ENCODE data around the gene RASGRP1. TPM values are rescaled to one million over a fixed set of nuclear protein-coding genes. Genes with fewer than 3 reads are reported as not detected.

Gene RASGRP1
- total RNA-seq, 1 donor from 2014 or later: 0.44 TPM

DNA sequence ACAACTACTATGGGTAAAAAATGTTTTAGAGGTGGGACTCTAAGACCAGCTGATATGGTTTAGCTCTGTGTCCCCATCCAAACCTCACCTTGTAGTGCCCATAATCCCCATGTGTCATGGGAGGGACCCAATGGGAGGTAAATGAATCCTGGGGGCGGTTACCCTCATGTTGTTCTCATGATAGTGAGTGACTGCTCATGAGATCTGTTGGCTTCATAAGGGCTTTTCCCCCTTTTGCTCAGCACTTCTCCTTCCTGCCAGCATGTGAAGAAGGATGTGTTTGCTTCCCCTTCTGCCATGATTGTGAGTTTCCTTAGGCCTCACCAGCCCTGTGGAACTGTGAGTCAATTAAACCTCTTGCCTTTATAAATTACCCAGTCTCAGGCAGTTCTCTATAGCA is 65.0 kb downstream of the RASGRP1 start:
- TF ChIP-seq, protein P1, sequence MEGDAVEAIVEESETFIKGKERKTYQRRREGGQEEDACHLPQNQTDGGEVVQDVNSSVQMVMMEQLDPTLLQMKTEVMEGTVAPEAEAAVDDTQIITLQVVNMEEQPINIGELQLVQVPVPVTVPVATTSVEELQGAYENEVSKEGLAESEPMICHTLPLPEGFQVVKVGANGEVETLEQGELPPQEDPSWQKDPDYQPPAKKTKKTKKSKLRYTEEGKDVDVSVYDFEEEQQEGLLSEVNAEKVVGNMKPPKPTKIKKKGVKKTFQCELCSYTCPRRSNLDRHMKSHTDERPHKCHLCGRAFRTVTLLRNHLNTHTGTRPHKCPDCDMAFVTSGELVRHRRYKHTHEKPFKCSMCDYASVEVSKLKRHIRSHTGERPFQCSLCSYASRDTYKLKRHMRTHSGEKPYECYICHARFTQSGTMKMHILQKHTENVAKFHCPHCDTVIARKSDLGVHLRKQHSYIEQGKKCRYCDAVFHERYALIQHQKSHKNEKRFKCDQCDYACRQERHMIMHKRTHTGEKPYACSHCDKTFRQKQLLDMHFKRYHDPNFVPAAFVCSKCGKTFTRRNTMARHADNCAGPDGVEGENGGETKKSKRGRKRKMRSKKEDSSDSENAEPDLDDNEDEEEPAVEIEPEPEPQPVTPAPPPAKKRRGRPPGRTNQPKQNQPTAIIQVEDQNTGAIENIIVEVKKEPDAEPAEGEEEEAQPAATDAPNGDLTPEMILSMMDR (IDR thresholded peaks at IDR 0.05; ENCODE audit: borderline replicate concordance): no peak
- Histone ChIP-seq H3K4me3 (no peak overlapping the region), H3K4me1 (no peaks in the 10 kb centered on the region), H3K9me3 (replicated peaks) (no peaks in the 10 kb centered on the region), H3K36me3 (no peaks in the 10 kb centered on the region), H3K27me3 (ENCODE audit: low read depth) (no peaks in the 10 kb centered on the region), H3K27ac (replicated peaks) (no peak overlapping the region)
- no peak for DNase-seq
- intact Hi-C loops (cut with micrococcal nuclease): no loop called here

DNA sequence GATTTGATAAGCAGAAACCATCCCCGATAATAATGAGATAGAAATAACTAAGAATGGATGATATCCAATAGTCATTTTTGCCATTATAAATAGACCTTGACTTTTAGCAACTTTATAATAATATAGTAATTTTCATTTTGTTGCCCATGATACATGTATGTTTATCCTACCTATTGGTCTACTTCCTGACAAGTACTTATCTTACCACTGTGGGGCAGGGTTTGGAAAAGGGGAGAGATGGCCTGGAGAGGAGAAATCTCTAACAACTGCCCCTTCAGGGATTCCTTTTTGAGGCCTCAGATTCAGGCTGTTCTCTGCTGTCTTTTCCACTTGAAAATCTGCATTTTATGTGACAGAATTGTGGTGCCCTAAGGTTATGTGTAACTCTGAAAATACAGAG is 68.5 kb downstream of the RASGRP1 start:
- Histone ChIP-seq H3K9me3 (replicated peaks) (no peaks in the 10 kb centered on the region), H3K4me1 (no peaks in the 10 kb centered on the region), H3K27me3 (ENCODE audit: low read depth) (no peaks in the 10 kb centered on the region), H3K4me3 (no peak overlapping the region), H3K27ac (replicated peaks) (no peak overlapping the region), H3K36me3 (no peaks in the 10 kb centered on the region)
- intact Hi-C loops (cut with micrococcal nuclease): no loop called here
- no peak for DNase-seq
- TF ChIP-seq, protein P1 (IDR thresholded peaks at IDR 0.05; ENCODE audit: borderline replicate concordance): no peak

DNA sequence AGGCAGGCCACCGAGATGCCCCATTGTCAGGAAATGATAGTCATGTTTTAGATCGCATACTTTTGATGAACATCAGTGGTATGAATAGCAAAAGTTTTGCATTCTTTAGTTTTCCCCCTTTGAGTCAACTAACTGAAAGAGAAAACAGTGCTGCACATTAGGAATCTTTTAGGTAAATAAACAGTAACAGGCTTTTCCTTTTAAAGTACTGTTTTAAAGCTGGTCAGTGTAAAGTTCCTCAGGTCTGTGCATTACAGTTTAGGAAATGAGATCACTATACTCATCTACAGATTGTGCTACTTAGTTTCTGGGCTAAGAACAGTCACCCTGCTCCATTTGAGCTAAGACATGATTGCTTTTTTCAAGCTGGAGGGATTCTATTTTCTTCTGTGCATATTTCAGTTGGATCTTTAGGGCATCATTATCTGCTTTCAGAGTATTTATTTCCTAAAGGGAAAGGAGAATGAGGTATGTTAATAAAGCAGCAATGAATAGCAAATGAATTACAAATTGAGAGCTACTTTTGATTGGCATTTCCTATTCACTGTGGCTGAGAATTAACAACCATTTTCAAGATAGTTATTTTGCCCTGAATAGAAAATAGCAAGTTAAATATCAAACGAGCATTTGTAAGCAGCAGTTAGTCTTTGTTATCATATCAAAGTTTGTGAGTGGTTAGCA is 74.2 kb downstream of the RASGRP1 start:
- Histone ChIP-seq H3K27me3 (ENCODE audit: low read depth) (no peaks in the 10 kb centered on the region), H3K4me1 (no peaks in the 10 kb centered on the region), H3K4me3 (no peak overlapping the region), H3K36me3 (peaks cover 18% of the 10 kb centered on the region), H3K9me3 (replicated peaks) (no peaks in the 10 kb centered on the region), H3K27ac (replicated peaks) (no peak overlapping the region)
- TF ChIP-seq, protein P1 (IDR thresholded peaks at IDR 0.05; ENCODE audit: borderline replicate concordance): no peak
- intact Hi-C loops (cut with micrococcal nuclease): no loop called here
- DNase-seq: no peak

DNA sequence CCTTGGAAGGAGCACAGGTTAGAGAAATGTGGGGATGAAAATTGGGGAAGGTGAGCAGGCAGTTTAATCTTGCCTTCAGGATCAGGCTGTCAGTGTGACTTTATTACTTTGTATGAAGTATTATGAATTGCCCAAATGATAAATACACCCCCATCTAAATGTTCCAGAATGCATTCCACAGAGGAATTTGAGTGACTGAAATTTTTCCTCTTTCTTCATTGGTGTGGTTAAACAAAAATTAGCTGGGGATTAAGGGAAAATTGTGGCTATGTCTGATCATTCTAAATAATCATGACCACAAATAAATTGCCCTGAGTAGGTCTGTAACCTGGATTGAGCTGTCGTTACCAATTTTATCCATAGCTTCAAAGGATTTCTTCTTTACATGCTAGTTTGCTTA is 77.2 kb downstream of the RASGRP1 start:
- Histone ChIP-seq H3K27me3 (ENCODE audit: low read depth) (no peaks in the 10 kb centered on the region), H3K9me3 (replicated peaks) (no peaks in the 10 kb centered on the region), H3K4me3 (no peak overlapping the region), H3K36me3 (peaks cover 27% of the 10 kb centered on the region), H3K4me1 (no peaks in the 10 kb centered on the region), H3K27ac (replicated peaks) (no peak overlapping the region)
- DNase-seq: no peak
- TF ChIP-seq, protein P1 (IDR thresholded peaks at IDR 0.05; ENCODE audit: borderline replicate concordance): no peak
- intact Hi-C loops (cut with micrococcal nuclease): no loop called here

DNA sequence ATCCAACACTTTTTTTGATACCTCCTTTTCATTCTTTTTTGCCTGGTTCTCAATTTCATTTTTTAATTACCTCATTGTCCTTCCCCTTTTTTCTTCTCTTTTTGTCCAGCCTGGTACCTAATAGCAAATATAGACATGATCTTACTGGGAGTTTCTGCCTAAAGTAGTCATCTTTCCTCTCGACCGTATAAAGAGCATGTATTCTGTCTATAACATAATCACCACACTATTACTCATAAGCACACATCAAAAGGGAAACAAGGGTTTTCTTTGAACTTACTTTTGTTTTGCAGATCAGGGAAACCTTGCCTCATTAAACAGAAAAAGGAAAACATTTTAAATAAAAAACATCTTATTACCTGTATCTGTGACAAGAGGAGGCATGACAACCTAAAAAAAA is 77.7 kb downstream of the RASGRP1 start:
- Histone ChIP-seq H3K27ac (replicated peaks) (no peak overlapping the region), H3K9me3 (replicated peaks) (no peaks in the 10 kb centered on the region), H3K36me3 (peaks cover 31% of the 10 kb centered on the region), H3K4me3 (no peak overlapping the region), H3K27me3 (ENCODE audit: low read depth) (no peaks in the 10 kb centered on the region), H3K4me1 (no peaks in the 10 kb centered on the region)
- no peak for DNase-seq
- intact Hi-C loops (cut with micrococcal nuclease): no loop called here
- TF ChIP-seq, protein P1 (IDR thresholded peaks at IDR 0.05; ENCODE audit: borderline replicate concordance): no peak
